Measurements from ENCODE around the gene SUPT20H. TPM values are rescaled to one million over a fixed set of nuclear protein-coding genes. Genes with fewer than 3 reads are reported as not detected.

SUPT20H gene
- polyA plus RNA-seq, 1 donor from 2014 or later = 40.8 TPM

Other genes starting within 250 kb of the SUPT20H start
- 5.1 TPM for gene RFXAP, start 240.5 kb downstream of the SUPT20H start, polyA plus RNA-seq
- 0.04 TPM for gene SMAD9, start 139.4 kb downstream of the SUPT20H start, polyA plus RNA-seq
- 49.7 TPM for gene ALG5, start 60.3 kb downstream of the SUPT20H start, polyA plus RNA-seq
- gene EXOSC8, start 58.9 kb downstream of the SUPT20H start, polyA plus RNA-seq = 72.9 TPM
- gene CSNK1A1L, start 46.0 kb upstream of the SUPT20H start, polyA plus RNA-seq = not detected

All from IgD-negative memory B cell (primary cell).